ENCODE measurements around the gene TMEM140.

The TMEM140 gene

DNA sequence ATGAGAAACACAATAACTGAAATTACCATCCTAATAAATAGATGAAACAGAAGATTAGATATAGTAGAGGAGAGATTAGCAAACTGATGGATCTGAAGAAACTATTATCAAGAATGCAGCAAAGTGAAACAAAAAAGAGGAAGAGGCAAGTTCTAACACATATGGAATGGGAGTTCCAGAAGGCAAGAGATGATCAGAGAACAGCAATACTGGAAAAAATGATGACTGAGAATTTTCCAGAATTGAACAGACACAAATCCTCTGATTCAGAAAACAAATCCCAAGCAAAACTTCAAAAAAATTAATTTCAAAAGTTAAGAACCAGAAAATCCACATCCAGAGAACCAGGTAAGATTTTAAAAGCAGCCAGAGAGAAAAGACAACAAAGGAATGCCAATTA lies 42.8 kb downstream of the TMEM140 start:
- in situ Hi-C loops (cut with MboI; ENCODE audit: low sequenced_read_pairs) = no loop called here

DNA sequence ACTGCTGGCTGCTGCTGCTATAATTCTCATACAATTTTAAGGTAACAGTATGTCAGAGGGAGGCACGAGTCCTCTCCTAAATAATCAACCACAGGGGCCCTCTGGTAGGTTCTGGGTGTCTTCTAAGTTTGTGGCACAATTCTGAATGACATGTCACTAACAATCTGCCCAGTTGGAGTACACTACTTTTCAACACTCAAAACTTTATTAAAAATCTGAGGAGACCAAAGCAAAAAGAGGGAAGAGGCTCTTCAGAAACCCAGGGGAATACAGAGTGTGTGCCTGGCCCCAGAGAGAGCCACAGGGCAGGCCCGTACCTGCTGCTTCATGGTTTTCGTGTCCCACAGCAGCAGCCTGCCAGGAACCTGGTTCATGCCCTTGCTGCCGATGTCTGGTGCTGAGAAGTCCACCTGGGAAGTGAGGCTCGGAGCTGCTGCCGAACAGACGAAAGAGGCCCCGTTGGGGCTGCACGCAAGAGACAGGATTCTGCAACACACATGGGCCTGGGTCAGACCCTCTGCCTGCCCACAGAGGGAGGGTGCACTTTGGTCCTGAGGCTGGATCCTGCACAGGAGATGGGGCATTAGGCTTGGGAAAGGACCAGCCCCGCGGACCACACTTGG lies 45.2 kb downstream of the TMEM140 start:
- in situ Hi-C loops (cut with MboI; ENCODE audit: low sequenced_read_pairs) = no loop called here

DNA sequence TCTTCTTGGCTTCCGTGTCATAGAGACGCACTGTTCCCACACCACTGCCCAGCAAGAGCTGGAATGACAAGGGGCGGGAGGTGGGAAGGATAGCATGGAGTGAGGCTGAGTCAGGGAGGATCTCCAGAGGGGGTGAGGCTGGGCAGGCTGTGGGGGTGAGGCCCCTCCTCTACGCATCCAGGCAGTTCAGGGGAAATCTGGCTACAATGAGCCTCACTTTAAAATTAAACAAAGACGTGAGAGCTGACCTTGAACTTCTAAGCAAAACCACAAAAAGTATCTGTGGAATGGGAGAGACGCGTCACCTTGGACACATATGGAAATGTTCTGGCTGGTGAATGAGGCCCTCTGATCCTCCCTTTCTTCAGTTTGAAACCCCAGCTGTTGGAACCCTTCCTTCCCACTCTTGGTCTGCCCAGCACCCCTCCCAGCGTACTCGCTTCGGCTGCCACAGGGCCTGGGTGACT lies 45.8 kb downstream of the TMEM140 start:
- in situ Hi-C loops (cut with MboI; ENCODE audit: low sequenced_read_pairs) = no loop called here

GRCh38 chr7:135194494-135195095 lies 46.7 kb downstream of the TMEM140 start:
- in situ Hi-C loops (cut with MboI; ENCODE audit: low sequenced_read_pairs) = no loop called here

- in situ Hi-C loops (cut with MboI; ENCODE audit: low sequenced_read_pairs) = no loop called here
Observed at GRCh38 chr7:135195156-135195555, 47.3 kb downstream of the TMEM140 start.

GRCh38 chr7:135195968-135196629 lies 48.2 kb downstream of the TMEM140 start:
- in situ Hi-C loops (cut with MboI; ENCODE audit: low sequenced_read_pairs) = no loop called here

- in situ Hi-C loops (cut with MboI; ENCODE audit: low sequenced_read_pairs) = no loop called here
Observed at GRCh38 chr7:135197343-135197742, 49.5 kb downstream of the TMEM140 start.

GRCh38 chr7:135197906-135198655 lies 50.2 kb downstream of the TMEM140 start:
- in situ Hi-C loops (cut with MboI; ENCODE audit: low sequenced_read_pairs) = no loop called here

DNA sequence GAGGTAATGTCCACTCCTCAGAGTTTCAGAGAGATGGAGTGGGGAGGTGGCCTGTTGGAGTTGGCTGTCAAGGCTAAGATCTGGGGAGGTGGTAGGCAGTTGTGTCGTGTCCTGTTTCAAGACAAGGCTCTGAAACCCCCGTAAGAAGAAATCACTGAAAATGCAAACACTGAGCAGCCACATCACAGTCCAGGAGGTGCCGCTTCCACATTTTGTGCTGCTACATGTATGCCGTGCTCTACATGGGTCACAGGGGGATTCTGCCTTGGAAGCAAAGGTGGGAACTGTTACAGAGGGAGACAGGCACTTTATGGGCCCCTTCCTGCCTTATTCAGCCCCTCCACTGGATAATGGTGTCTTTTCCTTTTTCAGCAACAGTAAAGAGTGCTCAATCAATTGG lies 51.6 kb downstream of the TMEM140 start:
- in situ Hi-C loops (cut with MboI; ENCODE audit: low sequenced_read_pairs) = no loop called here

- in situ Hi-C loops (cut with MboI; ENCODE audit: low sequenced_read_pairs) = no loop called here
Observed at GRCh38 chr7:135200821-135201331, 53.0 kb downstream of the TMEM140 start.

- in situ Hi-C loops (cut with MboI; ENCODE audit: low sequenced_read_pairs) = no loop called here
Observed at GRCh38 chr7:135201350-135201749, 53.5 kb downstream of the TMEM140 start.

DNA sequence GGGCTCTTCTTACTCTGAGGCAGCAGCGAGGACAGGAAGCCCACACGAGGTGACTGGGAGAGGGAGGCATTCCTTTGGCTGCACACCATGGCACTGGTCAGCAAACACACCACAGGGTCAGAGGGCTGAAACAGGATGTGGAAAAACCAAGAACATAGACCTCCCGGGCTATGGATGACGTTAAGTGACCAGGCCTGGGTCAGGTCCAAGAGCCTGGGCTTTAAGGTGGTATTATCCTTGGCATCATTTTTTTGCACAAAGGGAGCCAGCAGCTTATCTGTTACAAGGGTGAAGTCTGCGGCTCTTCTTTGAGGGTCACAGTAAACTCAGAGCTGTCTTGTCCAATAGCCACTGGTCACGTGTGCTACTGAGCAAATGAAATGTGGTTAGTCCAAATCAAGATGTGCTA lies 56.5 kb downstream of the TMEM140 start:
- in situ Hi-C loops (cut with MboI; ENCODE audit: low sequenced_read_pairs) = no loop called here

DNA sequence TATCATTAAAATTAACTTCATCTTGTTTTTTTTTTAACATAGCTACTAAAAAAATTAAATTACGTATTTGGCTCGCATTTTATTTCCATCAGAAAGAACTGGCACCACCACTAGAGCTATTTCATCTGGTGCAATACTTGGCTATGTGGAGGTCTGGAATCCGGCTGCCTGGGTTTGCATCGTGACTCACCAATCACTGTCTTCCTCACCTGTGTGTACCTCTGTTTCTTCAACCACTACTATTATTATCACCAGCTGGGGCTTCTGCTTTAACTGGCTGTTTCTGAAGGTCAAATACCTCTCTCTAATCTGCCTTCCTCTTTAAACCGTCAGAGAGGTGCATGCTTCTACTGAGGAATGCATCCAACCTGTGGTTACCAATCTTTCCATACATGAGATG lies 57.0 kb downstream of the TMEM140 start:
- in situ Hi-C loops (cut with MboI; ENCODE audit: low sequenced_read_pairs) = no loop called here

- in situ Hi-C loops (cut with MboI; ENCODE audit: low sequenced_read_pairs) = no loop called here
Observed at GRCh38 chr7:135205850-135206249, 58.0 kb downstream of the TMEM140 start.

DNA sequence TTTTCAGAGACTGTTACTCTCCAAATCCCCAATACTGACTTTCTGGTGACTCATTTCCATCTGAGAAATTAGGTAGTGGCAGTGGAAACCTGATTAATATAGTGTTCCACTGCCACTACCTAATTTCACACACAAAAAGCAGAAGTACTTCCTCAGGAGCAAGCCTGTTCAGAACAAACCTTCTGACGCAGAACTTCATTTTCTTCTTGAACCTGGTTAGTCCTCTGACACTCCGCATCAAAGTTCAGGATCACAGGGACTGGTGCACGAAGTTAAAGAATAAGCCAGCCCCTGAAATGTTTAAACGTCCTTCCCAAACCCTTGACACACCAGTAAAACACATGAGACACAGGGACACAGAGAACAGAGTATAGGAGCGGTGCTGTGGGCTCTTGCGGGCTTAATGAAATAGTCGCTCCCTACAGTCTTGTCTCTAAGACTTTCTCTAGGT lies 59.1 kb downstream of the TMEM140 start:
- in situ Hi-C loops (cut with MboI; ENCODE audit: low sequenced_read_pairs) = no loop called here

DNA sequence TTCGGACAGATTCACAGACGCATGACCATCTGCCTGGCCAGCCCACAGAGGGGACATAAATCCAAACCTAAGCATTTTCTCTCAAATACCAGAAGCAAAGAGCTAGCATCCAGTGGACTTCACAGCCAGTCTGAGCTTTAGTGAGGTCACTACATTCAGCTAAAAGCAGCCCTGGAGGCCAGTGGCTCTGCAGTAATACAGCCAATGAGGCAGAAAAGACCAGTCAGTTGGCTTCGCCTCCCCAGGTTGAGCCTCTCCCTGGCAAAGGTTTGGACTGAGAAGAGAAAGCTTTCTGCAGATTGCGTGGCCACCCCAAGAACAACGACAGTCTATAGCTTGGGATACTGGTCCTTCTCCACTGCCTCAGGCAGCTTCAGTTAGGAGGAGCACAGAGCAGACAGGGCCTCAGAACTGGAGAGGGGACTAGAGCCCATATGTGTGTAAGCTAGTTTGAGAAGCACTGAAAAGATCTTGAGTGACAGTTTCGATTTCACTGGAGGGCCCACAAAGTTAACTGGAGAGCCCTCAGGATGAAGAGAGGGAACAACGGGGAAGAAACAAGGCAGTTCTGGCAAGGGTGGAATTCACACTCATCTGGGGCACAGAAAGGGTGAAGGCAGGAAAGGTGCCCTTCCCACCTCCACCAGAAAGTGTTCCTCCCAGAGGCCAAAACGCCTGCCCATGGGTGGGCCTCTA lies 59.7 kb downstream of the TMEM140 start:
- in situ Hi-C loops (cut with MboI; ENCODE audit: low sequenced_read_pairs) = no loop called here

GRCh38 chr7:135208102-135208793 lies 60.4 kb downstream of the TMEM140 start:
- in situ Hi-C loops (cut with MboI; ENCODE audit: low sequenced_read_pairs) = no loop called here

DNA sequence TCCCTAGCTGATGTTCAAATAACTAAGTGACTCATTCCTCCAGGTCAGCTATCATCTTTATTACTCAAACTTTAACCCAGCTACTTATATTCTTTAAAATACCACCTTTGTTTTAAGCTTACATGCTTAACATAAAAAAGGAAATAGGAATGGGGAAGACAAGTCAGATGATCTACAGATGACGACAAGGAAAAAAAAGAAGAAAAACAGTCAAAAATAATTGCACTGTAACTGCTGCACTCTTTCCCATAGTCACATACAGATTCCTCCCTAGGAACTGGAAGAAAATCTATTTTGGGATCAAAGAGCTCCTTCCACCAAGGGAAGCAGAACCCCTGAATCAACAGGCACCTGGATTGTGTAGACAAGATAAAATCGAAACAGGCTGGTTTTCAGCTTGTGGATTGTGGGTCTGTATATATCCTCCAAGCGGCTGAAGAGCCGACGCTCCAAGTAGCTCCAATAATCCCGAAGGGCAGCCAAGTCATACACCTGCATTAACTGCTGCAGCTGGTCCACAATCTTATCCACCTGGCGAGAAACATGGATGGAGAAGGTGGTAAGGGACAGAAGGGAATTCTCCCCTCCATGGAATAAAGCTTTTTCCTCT lies 61.5 kb downstream of the TMEM140 start:
- in situ Hi-C loops (cut with MboI; ENCODE audit: low sequenced_read_pairs) = no loop called here

DNA sequence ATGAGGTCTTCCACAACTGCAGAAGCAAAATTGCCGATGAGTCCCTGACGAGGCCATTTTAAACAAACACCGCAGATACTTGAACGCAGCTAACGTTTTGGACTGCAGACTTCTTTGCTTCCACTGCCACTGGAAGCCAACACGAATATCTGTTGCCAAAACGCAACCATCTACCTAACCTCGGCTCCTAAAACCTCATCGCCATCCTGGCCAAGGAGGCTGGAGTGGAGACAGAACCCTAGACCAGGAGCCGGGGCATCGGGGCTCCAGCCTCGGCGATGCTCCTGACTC lies 63.0 kb downstream of the TMEM140 start:
- in situ Hi-C loops (cut with MboI; ENCODE audit: low sequenced_read_pairs) = no loop called here

Data from HL-60/S4 treated with phorbol 12-myristate 13-acetate at 8.2 ng/mL for 4 days and 3 days (cell line).